BLaER1 treated with 17β-estradiol and CSF1 and Interleukin-3, amounts not matched to agents 10 nM and 100 nM (cell line): ENCODE data around the gene ZMYND15.

ENCODE experiments used
- H3K27ac ChIP-seq, 11 experiments: shearing (Covaris generic); formaldehyde crosslinking; 2 replicates each; pipeline ENCODE4 v1.8.1; 2022
- H3K27me3 ChIP-seq, 11 experiments: shearing (Covaris generic); formaldehyde crosslinking; 2 replicates each; pipeline ENCODE4 v1.8.1; 2022
- H3K36me3 ChIP-seq, 11 experiments: shearing (Covaris generic); formaldehyde crosslinking; 2 replicates each; pipeline ENCODE4 v1.8.1; 2022
- H3K4me1 ChIP-seq, 10 experiments: shearing (Covaris generic); formaldehyde crosslinking; 2 replicates each; pipeline ENCODE4 v1.8.1; 2022
- H3K4me2 ChIP-seq, 11 experiments: shearing (Covaris generic); formaldehyde crosslinking; 2 replicates each; pipeline ENCODE4 v1.8.1; 2022
- H3K4me3 ChIP-seq, 10 experiments: shearing (Covaris generic); formaldehyde crosslinking; 2 replicates each; pipeline ENCODE4 v1.8.1; 2022
- H3K9ac ChIP-seq, 11 experiments: shearing (Covaris generic); formaldehyde crosslinking; 2 replicates each; pipeline ENCODE4 v1.8.1; 2022
- H3K9me3 ChIP-seq, 11 experiments: shearing (Covaris generic); formaldehyde crosslinking; replicated peaks in 1 of 11; 2 replicates each; pipeline ENCODE4 v1.8.1; 2022
- H4K20me1 ChIP-seq, 11 experiments: shearing (Covaris generic); formaldehyde crosslinking; 2 replicates each; pipeline ENCODE4 v1.8.1; 2022
- Cebpa-rat ChIP-seq, 11 experiments: shearing (Covaris generic); IDR thresholded peaks; 2 replicates each; pipeline ENCODE4 v1.8.1; 2022

Gene ZMYND15

DNA sequence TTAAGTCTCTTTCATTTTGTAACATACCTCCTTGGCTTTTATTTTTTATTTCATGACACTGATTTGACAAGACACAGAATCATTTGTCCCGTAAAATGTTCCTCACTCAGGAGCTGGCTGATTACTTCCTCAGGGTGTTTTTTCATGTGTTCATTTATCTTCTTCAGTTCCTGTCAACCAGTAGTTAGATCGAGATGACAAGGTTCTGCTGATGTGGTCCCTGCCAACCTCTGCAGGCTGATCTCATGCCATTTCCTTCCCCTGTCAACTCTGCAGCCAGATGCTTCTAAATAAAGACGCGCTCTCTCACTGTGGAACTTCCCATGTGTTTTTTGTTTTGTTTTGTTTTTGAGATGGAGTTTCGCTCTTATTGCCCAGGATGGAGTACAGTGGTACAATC, 8.2 kb downstream of the ZMYND15 start:
- H3K4me2 ChIP-seq, result peak overlapping the region; percentile 71 to 95 (median 85)

DNA sequence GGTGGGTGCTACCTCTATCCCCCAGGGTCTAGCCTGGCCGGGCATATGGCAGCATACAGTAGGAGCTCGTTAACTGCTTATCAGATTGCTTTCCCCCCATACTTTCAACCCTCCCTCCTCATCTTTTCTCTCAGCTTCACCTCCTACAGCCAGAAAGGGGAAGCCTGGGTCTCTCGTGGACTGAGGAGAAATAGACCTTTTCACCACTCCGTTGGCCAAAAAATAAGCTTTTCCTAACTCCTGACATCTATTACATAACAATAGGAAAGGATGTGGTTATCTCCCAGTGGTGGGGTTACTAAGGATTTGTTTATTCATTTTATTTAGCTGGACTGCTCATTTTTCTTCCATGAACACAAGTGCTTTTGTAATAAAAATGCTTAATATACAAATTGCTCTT, 9.1 kb downstream of the ZMYND15 start:
- TF ChIP-seq Cebpa-rat (IDR thresholded peaks at IDR 0.05), result no peak
- peak overlapping the region in 10 of 11 experiments; percentile 13 to 86 (median 62); a peak in 18 of 22 replicates for H3K27ac ChIP-seq
- H3K27me3 ChIP-seq, result no peaks in the 10 kb centered on the region
- no peaks in the 10 kb centered on the region; a peak in 1 of 22 replicates for H3K36me3 ChIP-seq
- peaks cover 42 to 66% (median 57%) of the 10 kb centered on the region in 10 experiments for H3K4me1 ChIP-seq
- H3K4me2 ChIP-seq, result peak overlapping the region; percentile 71 to 95 (median 85)
- H3K4me3 ChIP-seq, result 0 out of 20 replicates have a peak overlapping the region, but pooled peaks of 3 of the 10 experiments have one; percentile 26 to 51 (median 42)
- no peaks in the 10 kb centered on the region for H4K20me1 ChIP-seq
- H3K9ac ChIP-seq, result peak overlapping the region in 6 of 11 experiments; percentile 28 to 74 (median 60); a peak in 10 of 22 replicates
- H3K9me3 ChIP-seq, result no peaks in the 10 kb centered on the region

More for the DNA sequence above, 8.2 kb downstream of the ZMYND15 start:
- no peak for TF ChIP-seq Cebpa-rat (IDR thresholded peaks at IDR 0.05)
- peak overlapping the region in 7 of 10 experiments; percentile 12 to 51 (median 31); a peak in 7 of 20 replicates for H3K4me3 ChIP-seq
- no peaks in the 10 kb centered on the region for H4K20me1 ChIP-seq
- no peaks in the 10 kb centered on the region for H3K9me3 ChIP-seq
- peaks cover 0 to 5% (median 0%) of the 10 kb centered on the region in 11 experiments; a peak in 6 of 22 replicates for H3K27me3 ChIP-seq
- peak overlapping the region in 8 of 11 experiments; percentile 28 to 74 (median 50); a peak in 13 of 22 replicates for H3K9ac ChIP-seq
- peaks cover 48 to 71% (median 63%) of the 10 kb centered on the region in 10 experiments for H3K4me1 ChIP-seq
- peak overlapping the region in 9 of 11 experiments; percentile 41 to 86 (median 67); a peak in 18 of 22 replicates for H3K27ac ChIP-seq
- no peaks in the 10 kb centered on the region; a peak in 1 of 22 replicates for H3K36me3 ChIP-seq

DNA sequence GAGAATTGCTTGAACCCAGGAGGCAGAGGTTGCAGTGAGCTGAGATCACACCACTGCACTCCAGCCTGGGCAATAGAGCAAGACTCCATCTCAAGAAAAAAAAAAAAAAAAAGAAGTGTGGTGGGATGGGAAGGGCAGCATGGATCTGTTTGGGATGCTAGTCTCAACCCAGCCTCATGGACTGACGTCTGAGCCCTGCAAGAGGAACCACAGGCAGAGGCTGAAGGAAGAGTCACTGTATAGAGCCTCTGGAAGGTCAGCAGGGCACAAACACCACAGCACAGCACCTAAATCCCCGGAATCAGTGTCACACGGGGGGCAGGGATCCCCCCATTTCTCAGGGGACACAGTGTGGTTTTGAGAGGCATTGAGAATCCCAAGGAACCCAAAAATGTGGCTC, 11.0 kb downstream of the ZMYND15 start:
- H3K9me3 ChIP-seq, result no peaks in the 10 kb centered on the region
- no peak overlapping the region; a peak in 1 of 20 replicates for H3K4me3 ChIP-seq
- H4K20me1 ChIP-seq, result no peaks in the 10 kb centered on the region
- peak overlapping the region in 5 of 11 experiments; percentile 22 to 62 (median 43); a peak in 6 of 22 replicates for H3K27ac ChIP-seq
- no peaks in the 10 kb centered on the region for H3K27me3 ChIP-seq
- TF ChIP-seq Cebpa-rat (IDR thresholded peaks at IDR 0.05), result no peak
- H3K36me3 ChIP-seq, result no peaks in the 10 kb centered on the region
- H3K4me1 ChIP-seq, result peaks cover 42 to 60% (median 52%) of the 10 kb centered on the region in 10 experiments
- peak overlapping the region in 6 of 11 experiments; percentile 26 to 57 (median 45); a peak in 9 of 22 replicates for H3K9ac ChIP-seq
- H3K4me2 ChIP-seq, result peak overlapping the region; percentile 48 to 92 (median 71)

DNA sequence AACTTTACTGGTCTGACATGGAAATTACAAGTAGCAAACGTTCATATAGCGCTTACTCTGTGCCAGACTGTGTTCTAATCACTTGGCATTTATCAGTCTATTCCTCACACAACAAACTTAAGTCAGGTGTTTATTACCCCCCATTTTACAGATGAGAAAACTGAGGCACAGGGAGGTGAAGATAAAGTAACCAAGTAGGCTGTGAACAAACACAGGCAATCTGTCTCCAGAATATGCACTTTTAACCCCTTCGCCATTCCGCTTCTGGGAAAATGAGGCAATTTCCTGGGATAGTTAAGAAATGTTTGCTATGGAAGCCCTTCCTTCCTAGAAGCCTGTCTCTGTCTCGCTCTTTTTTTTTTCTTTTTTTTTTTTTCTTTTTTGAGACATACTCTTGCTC, 12.3 kb downstream of the ZMYND15 start:
- Histone ChIP-seq H3K4me1 (peaks cover 34 to 51% (median 43%) of the 10 kb centered on the region in 10 experiments), H3K36me3 (no peaks in the 10 kb centered on the region), H3K4me3 (no peak overlapping the region), H3K4me2 (0 out of 22 replicates have a peak overlapping the region, but pooled peaks of 1 of the 11 experiments have one; percentile 14), H3K27ac (no peak overlapping the region), H3K9ac (no peak overlapping the region), H3K27me3 (no peaks in the 10 kb centered on the region), H3K9me3 (no peaks in the 10 kb centered on the region), H4K20me1 (no peaks in the 10 kb centered on the region)
- TF ChIP-seq Cebpa-rat (IDR thresholded peaks at IDR 0.05), result no peak

DNA sequence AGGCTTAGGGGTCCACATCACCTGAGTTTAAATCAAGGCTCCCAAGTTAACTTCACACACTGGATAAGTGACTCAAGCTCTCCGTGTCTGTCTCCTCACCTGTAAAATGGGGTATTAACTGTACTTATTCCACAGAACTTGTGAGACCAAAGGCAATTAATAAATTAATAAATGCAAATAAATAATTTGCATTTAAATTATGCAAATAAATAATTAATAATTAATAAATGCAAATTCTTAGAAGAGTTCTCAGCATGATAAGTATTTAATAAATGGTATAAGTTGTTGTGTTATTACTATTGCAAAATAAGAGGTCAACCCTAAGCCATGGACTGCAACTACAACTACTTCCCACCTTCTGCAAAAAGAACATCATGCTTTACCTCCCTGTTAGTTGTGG, 13.8 kb downstream of the ZMYND15 start:
- Histone ChIP-seq H3K4me3 (no peak overlapping the region), H3K36me3 (no peaks in the 10 kb centered on the region), H4K20me1 (no peaks in the 10 kb centered on the region), H3K4me2 (no peak overlapping the region), H3K4me1 (peaks cover 20 to 49% (median 29%) of the 10 kb centered on the region in 10 experiments), H3K27ac (no peak overlapping the region), H3K9me3 (no peaks in the 10 kb centered on the region), H3K27me3 (no peaks in the 10 kb centered on the region), H3K9ac (no peak overlapping the region)
- TF ChIP-seq Cebpa-rat (IDR thresholded peaks at IDR 0.05), result no peak

DNA sequence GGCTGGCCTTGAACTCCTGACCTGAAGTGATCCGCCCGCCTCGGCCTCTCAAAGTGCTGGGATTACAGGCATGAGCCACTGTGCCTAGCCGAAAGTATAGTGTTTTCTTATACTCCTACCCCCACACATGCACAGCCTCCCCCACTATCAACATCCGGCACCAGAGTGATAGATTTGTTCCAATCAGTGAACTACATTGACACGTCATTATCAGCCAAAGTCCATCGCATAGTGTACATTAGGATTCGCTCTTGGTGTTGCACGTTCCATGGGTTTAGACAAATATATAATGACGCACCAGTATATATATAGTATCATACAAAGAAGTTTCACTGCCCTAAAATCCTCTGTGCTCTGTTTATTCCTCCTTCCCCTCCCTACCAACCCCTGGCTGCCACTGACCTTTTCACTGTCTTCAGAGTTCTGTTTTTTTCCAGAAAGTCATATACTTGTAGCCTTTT, 20.2 kb downstream of the ZMYND15 start:
- Histone ChIP-seq H3K9me3 (no peaks in the 10 kb centered on the region), H3K36me3 (no peaks in the 10 kb centered on the region), H3K27ac (peak overlapping the region in 3 of 11 experiments; percentile 38 to 47 (median 42); a peak in 5 of 22 replicates), H3K4me2 (peak overlapping the region in 3 of 11 experiments; percentile 18 to 71 (median 32); a peak in 5 of 22 replicates), H3K9ac (no peak overlapping the region), H4K20me1 (no peaks in the 10 kb centered on the region), H3K27me3 (no peaks in the 10 kb centered on the region), H3K4me3 (no peak overlapping the region), H3K4me1 (peaks cover 9 to 66% (median 15%) of the 10 kb centered on the region in 10 experiments)
- TF ChIP-seq Cebpa-rat (IDR thresholded peaks at IDR 0.05), result no peak

DNA sequence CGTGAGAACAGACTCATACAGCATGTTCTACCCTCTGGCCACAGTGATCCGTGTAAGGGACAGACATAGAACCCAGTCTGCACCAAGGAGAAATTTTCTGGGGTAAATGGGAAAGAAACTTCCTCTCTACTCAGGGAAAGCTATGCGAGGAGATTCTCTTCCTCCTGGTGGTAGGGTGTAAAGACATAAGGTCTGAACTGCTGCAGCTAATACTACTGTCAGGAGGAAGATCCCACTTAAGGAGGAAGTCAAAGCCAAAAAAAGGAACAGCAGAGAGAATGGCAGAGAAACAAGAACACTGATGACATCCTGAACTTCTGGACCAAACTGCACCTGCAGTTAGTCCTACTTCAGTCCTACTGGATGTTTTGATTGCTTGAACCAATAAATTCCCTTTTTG, 25.0 kb downstream of the ZMYND15 start:
- TF ChIP-seq Cebpa-rat (IDR thresholded peaks at IDR 0.05), result no peak
- Histone ChIP-seq H3K4me2 (peak overlapping the region; percentile 24 to 89 (median 75)), H3K9me3 (no peaks in the 10 kb centered on the region), H3K27ac (peak overlapping the region in 9 of 11 experiments; percentile 8 to 98 (median 91); a peak in 16 of 22 replicates), H3K36me3 (no peaks in the 10 kb centered on the region), H4K20me1 (no peaks in the 10 kb centered on the region), H3K4me1 (peaks cover 24 to 91% (median 48%) of the 10 kb centered on the region in 10 experiments), H3K9ac (peak overlapping the region in 6 of 11 experiments; percentile 34 to 94 (median 80); a peak in 9 of 22 replicates), H3K27me3 (no peaks in the 10 kb centered on the region), H3K4me3 (no peak overlapping the region)

DNA sequence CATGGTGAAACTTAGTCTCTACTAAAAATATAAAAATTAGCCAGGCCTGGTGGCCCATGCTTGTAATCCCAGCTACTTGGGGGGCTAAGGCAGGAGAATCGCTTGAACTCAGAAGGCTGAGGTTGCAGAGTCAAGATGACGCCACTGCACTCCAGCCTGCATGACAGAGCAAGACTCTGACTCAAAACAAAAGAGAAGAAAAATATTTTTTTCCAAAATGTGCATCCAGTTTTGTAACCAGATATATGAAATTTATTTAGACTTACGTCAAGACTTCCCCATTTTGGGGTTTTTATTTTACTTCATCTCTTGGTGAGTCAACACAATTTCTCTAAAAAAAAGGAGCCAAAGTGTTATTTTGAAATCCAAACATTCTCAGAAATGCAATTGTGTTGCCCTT, 26.6 kb downstream of the ZMYND15 start:
- no peak overlapping the region for H3K4me3 ChIP-seq
- peak overlapping the region; percentile 7 to 89 (median 75); a peak in 18 of 22 replicates for H3K4me2 ChIP-seq
- peaks cover 31 to 93% (median 63%) of the 10 kb centered on the region in 10 experiments for H3K4me1 ChIP-seq
- no peaks in the 10 kb centered on the region for H3K27me3 ChIP-seq
- H3K36me3 ChIP-seq, result no peaks in the 10 kb centered on the region
- peak overlapping the region in 7 of 11 experiments; percentile 47 to 94 (median 78); a peak in 13 of 22 replicates for H3K9ac ChIP-seq
- no peaks in the 10 kb centered on the region for H4K20me1 ChIP-seq
- H3K27ac ChIP-seq, result peak overlapping the region in 10 of 11 experiments; percentile 51 to 98 (median 87); a peak in 20 of 22 replicates
- H3K9me3 ChIP-seq, result no peaks in the 10 kb centered on the region
- peak in 6 of 11 experiments; percentile 32 to 73 (median 56); a peak in 6 of 22 replicates for TF ChIP-seq Cebpa-rat (IDR thresholded peaks at IDR 0.05)

DNA sequence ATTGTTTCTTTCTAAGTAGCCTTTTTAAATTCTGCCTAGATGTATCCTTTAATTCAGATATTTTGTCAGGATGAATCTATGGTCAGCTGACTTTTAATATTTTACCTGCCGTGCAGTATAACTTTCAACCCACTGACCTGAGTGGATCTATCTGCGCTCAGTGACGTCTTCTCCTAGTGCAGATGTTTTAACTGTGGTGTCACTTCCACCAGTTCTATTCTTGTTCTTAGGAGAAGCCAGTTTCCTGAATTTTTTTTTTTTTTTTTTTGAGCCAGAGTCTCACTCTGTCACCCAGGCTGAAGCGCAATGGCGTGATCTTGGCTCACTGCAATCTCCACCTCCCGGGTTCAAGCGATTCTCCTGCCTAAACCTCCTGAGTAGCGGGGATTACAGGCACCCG, 27.1 kb downstream of the ZMYND15 start:
- Histone ChIP-seq H3K4me2 (peak overlapping the region; percentile 24 to 87 (median 73); a peak in 20 of 22 replicates), H3K4me1 (peaks cover 36 to 93% (median 68%) of the 10 kb centered on the region in 10 experiments), H3K4me3 (no peak overlapping the region), H3K27ac (peak overlapping the region in 10 of 11 experiments; percentile 51 to 98 (median 87); a peak in 19 of 22 replicates), H3K9me3 (no peaks in the 10 kb centered on the region), H4K20me1 (no peaks in the 10 kb centered on the region), H3K9ac (peak overlapping the region in 7 of 11 experiments; percentile 47 to 94 (median 78); a peak in 13 of 22 replicates), H3K27me3 (no peaks in the 10 kb centered on the region), H3K36me3 (no peaks in the 10 kb centered on the region)
- TF ChIP-seq Cebpa-rat (IDR thresholded peaks at IDR 0.05), result no peak
